HL-60 (cell line): Measurements from ENCODE around the gene EYA2.

Source experiments
- POLR2AphosphoS5 ChIP-seq: IDR thresholded peaks from 2 replicates; pipeline ENCODE4 v1.6.1; 2012; ENCODE audit warnings: low read depth
- TF ChIP-seq, protein P1 (sequence below): IDR thresholded peaks from one replicate; pipeline ENCODE4 v1.5.1; 2011; ENCODE audit warnings: low read length, control low read depth, inconsistent platforms; ENCODE audit not compliant: insufficient read depth

DNA sequence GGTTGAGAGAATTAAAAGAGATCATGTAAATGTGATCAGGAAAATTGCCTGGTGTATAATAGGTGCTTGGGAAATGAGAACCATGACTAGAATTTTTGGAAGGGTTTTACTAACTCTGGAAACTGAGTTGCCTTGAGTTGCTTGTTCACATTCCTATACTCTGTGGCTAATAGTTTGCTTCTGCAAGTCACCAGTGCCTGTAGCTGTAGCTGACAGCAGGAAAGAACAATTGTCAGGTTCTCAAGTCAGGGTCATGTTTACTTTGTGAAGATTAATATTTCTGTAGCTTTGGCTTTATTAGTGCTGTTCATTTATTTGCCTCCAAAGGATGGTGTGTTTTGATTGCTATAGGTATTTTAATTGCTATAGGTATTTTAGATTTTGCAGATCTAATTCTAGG, 86.5 kb downstream of the EYA2 start:
- TF ChIP-seq, protein P1, sequence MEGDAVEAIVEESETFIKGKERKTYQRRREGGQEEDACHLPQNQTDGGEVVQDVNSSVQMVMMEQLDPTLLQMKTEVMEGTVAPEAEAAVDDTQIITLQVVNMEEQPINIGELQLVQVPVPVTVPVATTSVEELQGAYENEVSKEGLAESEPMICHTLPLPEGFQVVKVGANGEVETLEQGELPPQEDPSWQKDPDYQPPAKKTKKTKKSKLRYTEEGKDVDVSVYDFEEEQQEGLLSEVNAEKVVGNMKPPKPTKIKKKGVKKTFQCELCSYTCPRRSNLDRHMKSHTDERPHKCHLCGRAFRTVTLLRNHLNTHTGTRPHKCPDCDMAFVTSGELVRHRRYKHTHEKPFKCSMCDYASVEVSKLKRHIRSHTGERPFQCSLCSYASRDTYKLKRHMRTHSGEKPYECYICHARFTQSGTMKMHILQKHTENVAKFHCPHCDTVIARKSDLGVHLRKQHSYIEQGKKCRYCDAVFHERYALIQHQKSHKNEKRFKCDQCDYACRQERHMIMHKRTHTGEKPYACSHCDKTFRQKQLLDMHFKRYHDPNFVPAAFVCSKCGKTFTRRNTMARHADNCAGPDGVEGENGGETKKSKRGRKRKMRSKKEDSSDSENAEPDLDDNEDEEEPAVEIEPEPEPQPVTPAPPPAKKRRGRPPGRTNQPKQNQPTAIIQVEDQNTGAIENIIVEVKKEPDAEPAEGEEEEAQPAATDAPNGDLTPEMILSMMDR, result no peak
- no peak for TF ChIP-seq POLR2AphosphoS5
